PFSK-1 (cell line): ENCODE data around the gene ARHGAP30.

Experiments used
- FOXP2 ChIP-seq: optimal IDR thresholded peaks from 2 replicates; pipeline ENCODE3; 2011; ENCODE audit warnings: borderline replicate concordance, control low read depth, inconsistent platforms; ENCODE audit not compliant: insufficient read depth; ENCODE audit errors: extremely low read length, extremely low read depth
- POLR2AphosphoS5 ChIP-seq: IDR thresholded peaks from 2 replicates; pipeline ENCODE4 v1.6.1; 2012; ENCODE audit warnings: low read depth, mild to moderate bottlenecking, control low read depth, low read length, moderate library complexity
- REST ChIP-seq, 2 experiments: IDR thresholded peaks; 2 replicates each; pipeline versions ENCODE4 v1.6.1 to v1.8.0; 2011 to 2012; ENCODE audit warnings: low read depth in 2 of 2, low read length in 2 of 2, control low read depth in 1 of 2, inconsistent platforms in 1 of 2, mild to moderate bottlenecking in 1 of 2, moderate library complexity in 1 of 2; ENCODE audit not compliant: insufficient read depth in 1 of 2
- SIN3A ChIP-seq: IDR thresholded peaks from 2 replicates; pipeline ENCODE4 v1.6.1; 2012; ENCODE audit warnings: mild to moderate bottlenecking, low read length, moderate library complexity, borderline replicate concordance; ENCODE audit not compliant: insufficient read depth
- TAF1 ChIP-seq: IDR thresholded peaks from 2 replicates; pipeline ENCODE4 v1.6.1; 2012; ENCODE audit warnings: low read length, control low read depth, borderline replicate concordance; ENCODE audit not compliant: insufficient read depth

Gene ARHGAP30

GRCh38 chr1:161113915-161114314, 44.2 kb upstream of the ARHGAP30 start:
- TF ChIP-seq POLR2AphosphoS5 (no peak), FOXP2 (no peak), TAF1 (no peak), SIN3A (no peak), REST (IDR thresholded peaks at IDR 0.05; ENCODE audit: insufficient read depth in 1 of 2, low read depth in 2 of 2, low read length in 2 of 2) (no peak)

- TF ChIP-seq FOXP2 (no peak), REST (IDR thresholded peaks at IDR 0.05; ENCODE audit: insufficient read depth in 1 of 2, low read depth in 2 of 2, low read length in 2 of 2) (no peak)
These were observed 41.8 kb upstream of the ARHGAP30 start for GRCh38 chr1:161111527-161111926.

- TF ChIP-seq SIN3A (no peak), POLR2AphosphoS5 (no peak), TAF1 (no peak), REST (IDR thresholded peaks at IDR 0.05; ENCODE audit: insufficient read depth in 1 of 2, low read depth in 2 of 2, low read length in 2 of 2) (no peak), FOXP2 (no peak)
These were observed 41.4 kb upstream of the ARHGAP30 start for GRCh38 chr1:161111117-161111516.

- TF ChIP-seq POLR2AphosphoS5 = no peak
- no peak for TF ChIP-seq FOXP2
- no peak for TF ChIP-seq TAF1
- no peak for TF ChIP-seq REST (IDR thresholded peaks at IDR 0.05; ENCODE audit: insufficient read depth in 1 of 2, low read depth in 2 of 2, low read length in 2 of 2)
- TF ChIP-seq SIN3A = no peak
These were observed 36.7 kb upstream of the ARHGAP30 start for GRCh38 chr1:161106431-161106830.

GRCh38 chr1:161100556-161100955, 30.9 kb upstream of the ARHGAP30 start:
- TF ChIP-seq FOXP2 (no peak), REST (IDR thresholded peaks at IDR 0.05; ENCODE audit: insufficient read depth in 1 of 2, low read depth in 2 of 2, low read length in 2 of 2) (no peak), SIN3A (no peak), POLR2AphosphoS5 (no peak), TAF1 (no peak)
